Fibroblast of peridontal ligament (primary cell): ENCODE results near the gene DNAJC30.
"Not testable (repeated sequence)": the region's sequence is repeated elsewhere in the genome, so short reads cannot be mapped to it uniquely, and the experiment has no call there.

Experiments used
- DNase-seq: peaks from one replicate; pipeline ENCODE4 v3.0.0-alpha.2; 2010; ENCODE audit errors: extremely low read depth

The DNAJC30 gene

DNA sequence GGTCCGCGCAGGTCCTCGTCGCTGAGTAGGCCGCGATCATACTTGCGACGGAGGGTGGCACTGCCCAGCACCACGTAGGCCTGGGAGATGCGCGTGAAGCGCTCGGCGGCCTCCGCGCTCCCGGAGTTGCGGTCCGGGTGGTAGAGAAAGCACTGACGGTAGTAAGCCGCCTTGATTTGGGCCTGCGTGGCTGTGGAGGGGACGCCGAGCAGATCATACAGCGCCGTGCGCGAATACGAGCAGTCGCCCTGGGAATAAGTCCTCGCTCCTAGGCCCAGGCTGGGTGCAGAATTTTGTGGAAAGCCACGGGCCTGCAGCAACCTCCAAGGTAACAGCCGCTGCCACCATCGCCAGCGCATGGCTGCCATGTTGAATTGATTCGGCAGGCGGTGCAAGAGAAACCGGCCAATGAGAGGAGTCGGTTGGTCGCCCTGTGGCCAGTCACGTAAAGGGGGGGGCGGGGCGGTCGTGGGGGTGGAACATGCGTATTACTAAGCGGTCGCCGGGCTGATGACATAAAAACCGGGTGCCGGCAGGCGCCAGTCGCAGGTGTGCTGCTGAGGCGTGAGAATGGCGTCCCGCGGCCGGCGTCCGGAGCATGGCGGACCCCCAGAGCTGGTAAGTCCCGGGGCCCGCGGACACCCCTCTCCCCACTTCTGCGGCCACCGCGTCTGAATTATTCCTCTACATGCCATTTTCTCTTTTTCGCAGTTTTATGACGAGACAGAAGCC lies at the start of gene DNAJC30, which contains the start of gene BUD23:
DNAJC30 (minus strand) TSS at position 398 of the 732 bp plus-strand sequence; CDS start at position 368, 30 bp downstream.
BUD23 (plus strand) TSS at position 542 of the 732 bp plus-strand sequence; CDS start at position 571, 29 bp downstream.
- DNase-seq, result peak; percentile 91

DNA sequence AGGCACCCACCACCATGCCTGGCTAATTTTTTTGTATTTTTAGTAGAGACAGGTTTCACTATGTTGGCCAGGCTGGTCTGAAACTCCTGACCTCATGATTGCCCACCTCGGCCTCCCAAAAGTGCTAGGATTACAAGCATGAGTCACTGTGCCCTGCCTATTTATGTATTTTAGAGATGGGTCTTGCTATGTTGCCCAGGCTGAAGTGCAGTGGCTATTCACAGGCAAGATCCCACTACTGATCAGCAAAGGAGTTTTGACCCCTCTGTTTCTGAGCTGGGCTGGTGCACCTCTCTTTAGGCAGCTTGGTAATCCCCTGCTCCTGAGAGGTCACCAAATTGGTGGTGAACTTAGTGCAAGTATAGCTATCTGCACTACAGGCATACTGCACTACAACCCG lies 49.1 kb upstream of the DNAJC30 start:
- no peak for DNase-seq

DNA sequence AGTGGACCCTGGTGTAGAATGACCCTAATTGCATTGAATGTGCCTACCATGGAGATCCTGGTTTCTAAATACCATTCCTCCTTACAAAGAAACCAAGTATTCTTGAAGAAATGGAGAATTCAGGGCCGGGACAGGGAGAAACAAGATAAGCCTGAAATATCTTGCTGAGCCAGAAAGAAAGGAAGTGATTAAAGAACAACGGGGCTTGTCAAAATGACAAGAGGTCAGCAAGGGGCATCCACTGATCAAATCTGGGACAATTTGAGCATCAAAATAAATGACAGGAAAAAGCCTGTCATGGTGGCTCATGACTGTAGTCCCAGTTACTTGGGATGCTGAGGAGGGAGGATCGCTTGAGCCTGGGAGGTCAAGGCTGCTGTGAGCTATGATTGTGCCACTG lies 47.2 kb upstream of the DNAJC30 start:
- DNase-seq, result no peak

GRCh38 chr7:73728551-73728950 lies 45.3 kb upstream of the DNAJC30 start:
- DNase-seq, result no peak

DNA sequence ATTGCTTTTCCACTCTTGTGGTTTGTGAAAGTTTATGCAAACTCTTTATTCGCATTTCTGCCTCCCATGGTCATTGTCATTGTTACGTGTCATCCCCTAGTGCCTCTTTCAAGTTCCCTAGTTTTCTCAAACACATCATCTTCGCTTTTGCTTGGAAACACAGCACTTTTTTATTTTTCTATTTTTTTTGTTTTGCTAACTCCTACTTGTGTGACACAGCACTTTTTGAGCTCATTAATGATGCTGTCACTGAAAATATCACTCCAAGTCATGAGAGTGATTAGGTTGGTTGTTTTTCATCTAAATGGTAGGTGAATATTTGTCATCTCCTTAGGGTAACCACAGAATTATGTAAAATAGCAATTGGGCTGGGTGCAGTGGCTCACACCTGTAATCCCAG lies 44.7 kb upstream of the DNAJC30 start:
- no peak for DNase-seq

DNA sequence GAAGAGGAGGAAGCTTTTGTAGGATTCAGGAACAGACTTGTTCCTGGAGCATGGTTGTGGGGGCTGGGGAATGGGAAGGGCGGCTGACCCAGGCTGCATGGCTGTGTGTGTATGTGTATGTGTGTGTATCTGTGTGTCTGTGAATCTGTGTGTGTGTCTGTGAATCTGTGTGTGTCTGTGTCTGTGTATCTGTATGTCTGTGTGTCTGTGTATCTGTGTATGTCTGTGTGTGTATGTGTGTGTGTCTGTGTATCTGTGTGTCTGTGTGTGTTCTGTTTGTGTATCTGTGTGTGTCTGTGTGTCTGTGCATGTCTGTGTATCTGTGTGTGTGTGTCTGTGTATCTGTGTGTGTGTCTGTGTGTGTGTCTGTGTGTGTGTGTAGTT lies 42.8 kb upstream of the DNAJC30 start:
- DNase-seq, result no peak

- DNase-seq, result no peak
Measured at GRCh38 chr7:73723813-73724212, 40.6 kb upstream of the DNAJC30 start.

GRCh38 chr7:73722785-73723184 lies 39.5 kb upstream of the DNAJC30 start:
- no peak for DNase-seq

DNA sequence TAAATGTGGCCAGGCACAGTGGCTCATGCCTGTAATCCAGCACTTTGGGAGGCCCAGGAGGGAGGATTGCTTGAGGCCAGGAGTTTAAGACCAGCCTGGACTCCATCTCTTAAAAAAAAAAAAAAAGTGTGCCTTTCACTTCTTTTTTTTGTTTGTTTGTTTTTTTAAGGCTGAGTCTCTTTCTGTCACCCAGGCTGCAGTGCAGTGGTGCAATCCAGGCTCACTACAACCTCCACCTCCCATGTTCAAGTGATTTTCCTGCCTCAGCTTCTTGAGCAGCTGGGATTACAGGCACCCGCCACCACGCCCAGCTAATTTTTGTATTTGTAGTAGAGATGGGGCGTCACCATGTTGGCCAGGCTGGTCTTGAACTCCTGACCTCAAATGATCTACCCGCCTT lies 38.9 kb upstream of the DNAJC30 start:
- not testable (repeated sequence) for DNase-seq

DNA sequence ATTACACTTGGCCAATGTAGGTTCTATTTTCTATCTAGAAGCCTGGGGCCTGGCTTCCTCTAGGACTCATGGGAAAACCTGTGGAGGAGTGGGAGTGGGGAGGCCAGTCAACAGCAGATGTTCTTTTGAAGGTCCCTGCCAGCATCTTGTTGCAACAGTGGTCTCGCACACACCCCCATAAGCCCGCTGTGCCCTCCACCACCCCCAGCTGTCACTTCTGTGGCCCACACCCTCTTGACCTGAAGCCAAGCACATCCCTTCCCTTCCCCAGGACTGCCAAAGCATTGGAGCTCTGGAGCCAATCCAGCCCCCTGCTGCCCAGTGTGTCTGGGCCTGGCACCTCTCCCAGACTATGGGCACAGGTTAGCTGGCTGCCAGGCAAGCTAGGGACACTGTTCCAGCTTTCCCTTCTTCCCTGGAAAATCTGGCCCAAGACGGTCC lies 38.1 kb upstream of the DNAJC30 start:
- DNase-seq, result no peak

DNA sequence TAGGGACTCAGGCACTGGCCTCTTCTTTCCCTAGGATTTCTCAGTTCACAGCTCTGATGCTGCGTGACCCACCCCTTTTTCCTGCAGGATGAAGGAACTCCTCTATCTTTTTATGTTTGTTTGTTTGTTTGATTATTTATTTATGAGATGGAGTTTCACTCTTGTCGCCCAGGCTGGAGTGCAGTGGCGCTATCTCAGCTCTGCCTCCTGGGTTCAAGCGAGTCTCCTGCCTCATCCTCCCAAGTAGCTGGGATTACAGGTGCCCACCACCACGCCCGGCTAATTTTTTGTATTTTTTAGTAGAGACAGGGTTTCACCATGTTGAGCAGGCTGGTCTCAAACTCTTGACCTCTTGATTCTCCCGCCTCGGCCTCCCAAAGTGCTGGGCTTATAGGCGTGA lies 37.2 kb upstream of the DNAJC30 start:
- DNase-seq, result not testable (repeated sequence)

DNA sequence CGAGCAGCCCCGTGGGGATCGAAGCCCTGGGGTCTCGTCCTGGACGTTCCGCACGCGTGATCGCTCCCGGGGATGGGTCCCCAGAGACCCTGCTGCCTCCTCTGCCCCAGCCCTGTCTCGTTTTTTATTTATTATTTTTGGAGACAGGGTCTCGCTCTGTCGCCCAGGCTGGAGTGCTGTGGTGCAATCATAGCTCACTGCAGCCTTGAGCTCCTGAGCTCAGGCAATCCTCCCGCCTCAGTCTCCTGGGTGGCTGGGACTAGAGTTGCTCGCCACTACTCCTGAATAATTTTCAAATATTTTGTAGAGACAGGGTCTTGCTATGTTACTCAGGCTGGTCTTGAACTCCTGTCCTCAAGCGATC lies 36.5 kb upstream of the DNAJC30 start:
- DNase-seq, result no peak

DNA sequence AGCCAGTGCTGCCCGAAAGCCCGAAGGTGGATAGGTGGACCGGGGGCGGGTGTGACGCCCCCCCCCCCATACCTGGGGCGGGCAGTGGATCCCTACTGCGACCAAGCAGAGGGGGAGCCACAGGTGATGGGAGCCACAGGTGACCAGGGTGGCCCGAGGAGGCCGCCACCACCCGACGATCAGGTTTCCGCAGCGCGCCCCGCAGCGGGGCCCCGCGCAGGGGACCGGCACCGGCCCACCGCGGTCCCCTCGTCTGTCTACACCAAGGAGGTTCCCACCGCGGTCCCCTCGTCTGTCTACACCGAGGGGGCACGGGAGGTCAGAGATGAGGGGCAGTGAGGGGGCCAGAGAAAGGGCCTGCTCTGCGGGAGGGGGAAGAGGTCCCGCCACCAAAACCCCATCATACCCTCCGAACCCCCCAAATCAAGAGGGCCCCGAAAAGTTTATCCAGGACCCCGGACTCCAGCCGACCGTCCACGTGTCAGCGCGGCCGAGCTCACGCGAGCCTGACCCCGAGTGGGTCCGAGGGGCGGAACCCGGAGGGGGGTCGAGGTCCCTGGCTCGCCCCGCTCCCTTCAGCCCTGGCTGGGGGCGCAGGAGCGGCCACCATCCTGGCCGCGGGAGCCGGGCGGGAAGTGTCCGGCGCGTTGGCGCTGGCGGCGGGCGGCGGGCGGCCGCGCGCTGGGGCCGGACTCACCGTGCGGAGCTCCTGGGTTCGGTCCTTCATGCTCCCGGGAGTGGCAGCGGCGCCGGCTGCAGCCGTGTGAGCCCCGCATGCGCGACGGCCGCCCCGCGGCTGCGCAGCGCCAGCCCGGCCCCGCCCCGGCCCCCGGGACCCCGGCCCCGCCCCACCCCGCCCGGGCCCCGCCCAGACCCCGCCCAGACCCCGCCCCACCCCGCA lies 35.9 kb upstream of the DNAJC30 start, which contains the start of gene STX1A:
STX1A (minus strand) TSS at position 765 of the 901 bp plus-strand sequence; CDS start at position 727, 38 bp downstream.
- peak; percentile 45 for DNase-seq

DNA sequence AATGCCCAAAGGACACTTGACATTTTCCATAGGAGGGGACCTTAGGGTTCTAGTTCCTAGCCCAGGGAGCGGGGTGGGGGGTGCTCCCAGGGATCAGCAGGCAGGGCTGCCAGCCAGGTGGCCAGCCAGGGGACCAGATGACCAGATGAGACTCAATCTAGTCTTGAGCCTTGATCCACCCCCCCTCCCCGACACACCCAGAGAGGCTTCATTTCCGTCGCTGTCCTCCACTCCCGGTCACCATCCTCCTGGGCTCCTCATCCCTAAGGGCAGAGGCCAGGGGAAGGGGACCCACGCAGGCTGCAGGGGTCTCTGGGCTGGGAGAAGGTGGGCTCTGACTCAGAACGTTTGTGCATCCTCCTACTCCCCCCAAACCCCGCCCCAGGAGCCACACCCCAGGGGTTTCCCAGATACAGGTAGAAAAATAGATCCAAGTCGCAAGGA lies 35.2 kb upstream of the DNAJC30 start:
- no peak for DNase-seq

GRCh38 chr7:73717991-73718405 lies 34.7 kb upstream of the DNAJC30 start:
- peak; percentile 62 for DNase-seq

GRCh38 chr7:73717025-73717807 lies 34.0 kb upstream of the DNAJC30 start:
- peak; percentile 34 for DNase-seq

DNA sequence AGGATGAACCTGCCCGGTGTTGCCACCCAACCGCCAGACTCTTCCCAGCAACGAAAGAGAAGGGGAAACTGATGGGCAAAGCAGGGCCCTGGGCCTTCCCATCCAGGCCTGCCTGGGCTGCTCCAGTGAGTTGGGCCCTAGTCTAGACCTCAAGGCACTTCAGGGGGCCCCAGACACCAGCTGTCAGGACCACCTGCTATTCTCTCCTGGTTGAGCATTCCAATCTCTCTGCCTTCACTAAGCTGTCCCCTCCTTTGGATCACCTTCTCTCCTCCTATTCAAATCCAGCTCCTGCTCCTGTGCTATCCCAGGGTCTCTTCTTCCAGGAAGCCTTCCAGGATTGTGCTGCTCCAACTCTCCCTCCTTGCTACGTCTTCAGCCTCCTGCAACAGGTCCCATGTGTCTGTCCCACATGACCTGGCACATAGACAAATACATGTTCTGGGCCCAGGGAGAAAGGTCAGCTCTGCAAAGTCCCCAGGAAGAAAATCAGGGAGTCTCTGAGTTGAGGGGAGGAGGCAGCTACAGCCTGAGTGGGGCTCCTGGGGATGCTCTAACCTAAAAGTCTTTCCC lies 33.2 kb upstream of the DNAJC30 start:
- DNase-seq, result no peak

DNA sequence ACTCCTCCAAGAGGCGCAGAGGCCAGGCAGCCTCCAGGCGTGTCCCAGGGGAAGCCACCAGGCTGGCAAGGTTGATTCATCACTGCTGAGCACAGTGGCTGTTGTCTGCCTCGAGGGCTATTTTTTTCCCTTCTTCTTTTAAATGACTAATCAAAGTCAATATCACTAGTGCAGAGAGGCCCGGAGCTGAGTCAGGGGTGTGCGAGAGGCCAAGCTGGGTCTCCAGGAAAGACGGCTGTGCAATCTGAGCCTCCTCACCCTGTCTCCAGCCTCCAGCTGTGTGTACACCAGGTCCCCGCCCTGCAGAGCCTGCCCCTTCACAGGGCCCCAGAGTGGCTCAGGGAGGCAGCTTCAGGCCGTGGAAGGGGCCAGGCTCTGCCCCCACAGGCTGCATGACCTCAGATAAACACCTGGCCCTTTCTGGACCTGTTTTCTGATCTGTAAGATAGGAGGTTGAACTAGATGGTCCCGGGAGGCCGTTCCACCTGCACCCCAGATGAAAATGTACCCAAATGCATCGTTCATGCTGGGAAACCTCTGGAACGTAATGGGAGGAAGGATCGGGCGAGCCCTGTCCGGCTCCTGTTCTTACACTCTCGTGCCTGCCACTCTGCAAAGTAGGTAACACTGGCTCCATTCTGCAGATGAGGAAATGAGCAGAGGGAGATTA lies 32.5 kb upstream of the DNAJC30 start:
- peak; percentile 93 for DNase-seq

- not testable (repeated sequence) for DNase-seq
Measured at GRCh38 chr7:73713319-73713718, 30.1 kb upstream of the DNAJC30 start.

GRCh38 chr7:73712773-73713172 lies 29.5 kb upstream of the DNAJC30 start:
- no peak for DNase-seq
